HT1080 (cell line): ENCODE results near the gene ISM1. TPM values are rescaled to one million over a fixed set of nuclear protein-coding genes. Genes with fewer than 3 reads are reported as not detected.

Source experiments
- DNase-seq: peaks from one replicate; pipeline ENCODE4 v3.0.0-alpha.2; 2015; ENCODE audit warnings: low read depth
- total RNA-seq: library from RNA; depleted of rRNA; stranded (reverse); fragments of >200 nt; shearing (Covaris generic); gene quantifications from 2 replicates; pipeline ENCODE4 v1.2.3, GENCODE V29; 2014

ISM1 gene
- total RNA-seq, 1 experiment from 2014 or later, result 2.6 TPM

DNA sequence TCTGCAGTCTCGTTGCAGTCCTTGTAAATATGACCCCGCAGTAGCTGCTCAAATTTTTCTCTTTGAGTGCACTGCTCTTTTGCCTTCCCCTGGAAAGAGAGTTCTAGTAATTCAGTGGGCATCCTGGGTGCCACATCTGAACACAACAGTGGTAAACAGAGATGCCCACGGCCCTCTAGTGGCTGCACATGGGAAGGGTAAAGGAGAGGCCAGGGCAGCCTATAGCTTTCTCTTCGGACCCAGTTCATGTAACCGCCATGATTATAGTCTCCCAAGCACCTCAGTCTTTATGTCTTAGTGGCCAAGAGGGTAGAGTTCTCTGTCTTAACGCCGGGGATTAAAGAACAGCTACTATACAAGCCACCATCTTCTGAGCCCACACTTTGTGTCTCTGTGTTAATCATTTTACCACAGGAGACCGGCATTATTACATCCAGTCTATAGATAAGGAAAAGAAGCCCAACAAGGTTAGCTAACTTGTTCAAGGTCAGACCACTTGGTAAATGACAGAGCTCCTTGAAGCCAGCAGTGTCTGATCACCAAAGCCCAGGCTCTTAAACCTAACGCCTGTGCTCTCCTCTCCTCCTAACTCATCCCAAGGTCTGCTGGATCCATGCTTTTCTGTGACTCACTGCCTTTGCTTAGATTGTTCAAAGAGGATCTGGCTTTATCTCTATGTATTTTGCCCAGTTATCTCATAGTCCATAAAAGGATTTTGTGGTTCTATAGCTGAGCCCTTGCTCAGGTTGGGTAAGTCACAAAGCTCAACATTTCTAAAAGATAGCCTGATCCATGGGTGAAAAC, 81.8 kb downstream of the ISM1 start:
- DNase-seq, result peak; percentile 37

DNA sequence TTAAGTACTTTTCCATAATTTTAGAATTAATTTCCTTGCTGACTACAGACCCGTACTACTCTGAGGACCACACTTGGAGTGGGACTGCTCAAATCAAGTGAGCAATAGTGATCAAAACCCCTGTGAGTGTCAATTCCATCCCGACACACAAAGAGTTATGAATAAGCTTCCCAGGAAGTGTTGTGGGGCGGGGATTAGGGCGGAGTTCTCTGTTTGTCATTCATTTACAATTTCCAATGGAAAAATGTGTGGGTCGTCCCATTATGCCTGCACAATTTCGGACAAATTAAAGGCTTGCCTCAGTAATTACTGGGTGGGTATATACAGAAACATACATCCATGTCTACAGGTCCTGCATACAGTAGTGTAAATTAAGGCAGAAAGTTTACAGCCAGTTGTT, 84.2 kb downstream of the ISM1 start:
- no peak for DNase-seq

DNA sequence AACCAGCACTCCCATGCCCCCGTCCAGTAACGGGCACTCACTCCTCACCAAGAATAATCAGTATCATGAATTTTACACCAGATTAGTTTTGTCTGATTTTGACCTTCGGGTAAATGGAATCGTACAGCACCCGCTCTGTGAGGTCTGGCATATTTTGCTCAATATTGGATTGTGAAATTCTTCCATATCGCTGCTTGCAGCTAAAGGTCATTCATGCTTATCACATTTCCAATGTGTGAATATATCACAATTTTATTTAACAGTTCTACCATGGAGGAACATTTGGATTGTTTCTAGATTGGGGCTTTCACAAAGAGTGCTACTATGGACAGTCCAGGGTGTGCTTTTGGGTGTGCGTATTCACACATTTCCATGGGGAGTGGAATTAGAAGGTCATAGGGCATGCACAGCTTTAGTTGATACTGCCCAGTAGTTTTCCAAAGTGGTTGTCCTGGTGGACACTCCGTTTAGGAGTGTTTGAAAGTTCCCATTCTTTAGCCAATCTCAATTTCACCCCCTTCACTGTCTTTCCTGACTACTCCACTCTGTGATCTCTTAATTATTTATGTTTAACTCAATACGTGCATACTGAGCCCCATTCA, 86.6 kb downstream of the ISM1 start:
- no peak for DNase-seq

DNA sequence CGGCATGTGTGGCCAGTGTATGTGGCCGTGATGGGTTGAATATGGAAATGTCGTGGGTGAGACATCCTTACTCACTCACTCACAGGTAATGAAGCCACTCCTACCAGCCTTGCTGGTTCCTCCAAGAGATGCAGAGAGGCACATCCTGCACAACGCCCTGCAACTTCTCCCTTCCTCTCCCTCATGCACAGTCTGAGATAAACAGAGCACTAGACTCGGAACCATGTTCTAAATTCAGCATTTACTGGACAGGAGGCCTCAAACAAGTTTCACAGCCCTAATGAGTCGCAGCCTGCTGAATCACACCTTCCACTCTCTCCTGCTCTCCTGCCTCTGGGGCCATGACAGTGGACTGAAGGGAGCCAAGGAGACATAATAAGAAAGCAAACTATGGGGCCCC, 91.2 kb downstream of the ISM1 start:
- no peak for DNase-seq

DNA sequence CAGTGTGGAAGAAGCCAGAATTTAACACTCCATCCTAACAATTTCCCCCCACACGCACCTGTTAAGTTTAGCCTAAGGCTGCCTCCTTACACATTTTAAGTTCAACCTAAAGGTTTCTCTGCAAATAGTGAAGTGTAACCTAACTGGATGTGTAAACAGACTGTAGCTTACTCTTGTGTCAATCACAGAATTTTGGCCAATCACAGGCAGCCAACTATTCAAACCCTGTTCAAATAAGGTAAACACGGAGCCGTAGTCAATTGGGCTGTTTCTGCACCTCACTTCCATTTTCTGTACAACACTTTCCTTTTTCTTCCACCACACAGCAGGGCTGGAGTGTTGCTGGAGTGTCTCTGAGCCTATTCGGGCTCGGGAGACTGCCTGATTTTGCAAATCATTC, 92.1 kb downstream of the ISM1 start:
- DNase-seq, result no peak

DNA sequence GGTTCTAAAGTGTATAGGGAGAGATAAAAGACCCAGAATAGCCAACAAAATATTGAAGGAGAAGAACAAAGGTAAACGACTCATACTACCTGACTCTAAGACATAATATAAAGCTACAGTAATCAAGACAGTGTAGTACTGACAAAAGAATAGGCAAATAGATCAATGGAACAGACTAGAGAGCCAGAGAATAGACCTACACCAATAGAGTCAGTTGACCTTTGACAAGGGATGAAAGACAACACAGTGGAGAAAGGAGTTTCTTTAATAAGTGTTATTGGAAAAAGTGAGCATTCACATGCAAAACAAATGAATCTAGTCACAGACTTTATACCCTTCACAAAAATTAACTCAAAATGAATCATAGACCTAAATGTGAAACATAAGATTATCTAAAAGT, 96.4 kb downstream of the ISM1 start:
- no peak for DNase-seq

DNA sequence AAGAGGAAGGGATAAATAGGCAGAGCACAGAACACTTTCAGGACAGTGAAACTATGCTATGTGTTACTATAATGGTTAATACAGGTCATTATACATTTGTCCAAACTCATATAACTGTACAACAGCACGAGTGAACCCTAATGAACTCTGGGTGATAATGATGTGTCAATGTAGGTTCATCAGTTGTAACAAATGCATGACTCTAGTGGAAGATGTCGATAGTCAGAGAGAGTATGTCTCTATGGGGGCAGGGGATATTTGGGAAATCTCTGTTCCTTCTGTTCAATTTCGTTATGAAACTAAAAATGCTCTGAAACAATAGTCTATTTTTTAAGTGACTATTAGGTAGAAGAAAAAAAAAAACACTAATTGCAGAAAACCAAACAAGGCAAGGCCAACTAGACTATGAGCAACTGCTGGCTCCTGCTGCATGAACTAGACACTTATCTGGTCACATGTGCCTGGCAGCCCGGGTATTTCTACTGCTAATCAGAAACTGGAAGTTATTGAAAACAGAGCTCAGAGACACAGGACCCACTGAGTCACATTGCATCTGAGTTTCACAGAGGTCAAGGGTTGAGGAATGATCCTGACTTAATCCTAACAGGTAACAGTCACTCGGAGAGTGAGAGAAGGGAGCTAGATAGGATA, 97.9 kb downstream of the ISM1 start:
- no peak for DNase-seq

DNA sequence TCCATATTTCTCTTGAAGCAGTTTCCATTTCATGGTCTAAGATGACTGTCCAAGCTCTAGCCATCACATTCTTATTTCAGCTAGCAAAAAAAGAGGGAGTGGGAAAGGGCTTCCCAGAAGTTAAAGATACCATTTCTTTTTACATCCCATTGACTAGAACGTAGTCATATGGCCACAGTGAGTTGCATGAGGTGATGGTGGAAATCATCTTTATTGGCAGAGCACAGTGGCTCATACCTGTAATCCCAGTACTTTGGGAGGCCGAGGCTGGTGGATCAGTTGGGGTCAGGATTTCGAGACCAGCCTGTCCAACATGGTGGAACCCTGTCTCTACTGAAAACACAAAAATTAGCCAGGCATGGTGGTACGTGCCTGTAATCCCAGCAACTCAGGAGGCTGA, 99.6 kb downstream of the ISM1 start:
- DNase-seq, result no peak

DNA sequence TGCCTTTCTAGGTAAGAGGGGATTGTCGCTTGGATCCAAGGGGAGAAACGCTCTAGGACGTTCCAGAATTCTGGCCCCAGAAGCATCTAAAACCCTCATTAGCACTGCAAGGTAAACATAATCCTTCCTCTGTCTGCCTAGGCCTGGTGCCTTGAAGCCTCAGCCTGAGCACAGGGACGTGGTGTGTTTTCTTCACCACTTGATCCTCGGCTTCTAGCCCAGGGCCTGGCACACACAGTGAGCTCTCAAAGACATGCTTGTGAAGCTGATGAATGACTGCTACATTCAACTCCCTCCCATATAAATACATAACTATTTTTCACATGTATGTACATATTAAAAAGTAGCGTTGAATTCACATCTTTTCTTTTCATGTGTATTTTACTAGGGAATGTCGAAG, 100.3 kb downstream of the ISM1 start:
- DNase-seq, result no peak

DNA sequence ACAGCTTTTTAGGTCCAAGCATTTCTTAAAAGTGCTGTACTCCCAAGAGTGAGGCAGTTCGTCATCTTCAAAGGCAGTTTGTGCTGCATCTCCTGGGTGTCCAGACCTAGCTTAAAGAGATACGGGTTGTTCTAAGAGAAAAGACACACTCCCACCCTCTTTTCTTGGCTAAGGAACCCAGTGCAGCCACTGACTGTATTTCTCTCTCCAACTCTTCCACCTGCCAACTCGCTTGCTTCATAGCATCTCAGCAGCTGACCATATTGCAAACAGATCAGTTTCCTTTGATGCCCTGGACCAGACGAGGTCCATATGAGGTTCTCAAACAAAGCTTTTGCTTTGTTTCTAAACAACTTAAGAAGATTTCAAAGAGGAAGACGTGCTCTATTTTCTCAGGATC, 101.1 kb downstream of the ISM1 start:
- DNase-seq, result no peak

DNA sequence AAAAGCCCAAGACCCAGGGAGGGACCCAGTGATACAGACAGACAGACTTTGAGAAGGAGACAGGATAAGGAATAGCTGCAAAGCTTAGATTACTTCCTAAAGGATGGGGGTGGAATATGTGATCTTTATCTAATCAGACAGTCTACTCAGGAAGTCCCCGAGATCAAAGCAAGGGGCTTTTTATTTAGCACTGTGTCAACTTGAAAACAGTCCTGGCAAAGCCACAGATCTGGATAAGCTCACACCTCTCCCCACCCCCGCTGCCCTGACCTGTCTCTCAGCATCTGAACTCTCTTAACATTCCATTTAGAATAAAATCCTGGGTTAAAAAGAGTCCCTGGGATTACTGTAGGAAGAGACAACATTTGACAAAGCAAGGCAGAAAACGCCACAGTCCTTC, 101.5 kb downstream of the ISM1 start:
- DNase-seq, result no peak

DNA sequence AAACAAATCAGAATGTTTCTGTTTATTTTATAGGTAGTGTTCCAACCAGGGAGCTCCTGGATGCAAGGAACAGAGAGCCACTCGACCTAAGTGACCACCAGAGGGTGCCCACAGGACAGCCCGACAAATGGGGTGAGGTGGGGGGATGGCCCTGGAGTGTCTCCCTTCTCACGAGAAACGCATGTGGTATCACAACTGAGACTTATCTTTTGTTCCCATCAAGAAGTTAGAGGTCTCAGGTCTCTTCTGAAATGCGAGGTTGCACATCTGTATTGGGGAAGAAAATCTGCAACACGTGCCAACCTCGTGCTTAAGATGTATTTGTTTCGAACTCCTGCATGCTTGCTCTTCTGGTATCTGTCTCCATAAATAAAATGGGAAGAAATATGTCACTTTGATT, 104.0 kb downstream of the ISM1 start:
- peak; percentile 32 for DNase-seq

DNA sequence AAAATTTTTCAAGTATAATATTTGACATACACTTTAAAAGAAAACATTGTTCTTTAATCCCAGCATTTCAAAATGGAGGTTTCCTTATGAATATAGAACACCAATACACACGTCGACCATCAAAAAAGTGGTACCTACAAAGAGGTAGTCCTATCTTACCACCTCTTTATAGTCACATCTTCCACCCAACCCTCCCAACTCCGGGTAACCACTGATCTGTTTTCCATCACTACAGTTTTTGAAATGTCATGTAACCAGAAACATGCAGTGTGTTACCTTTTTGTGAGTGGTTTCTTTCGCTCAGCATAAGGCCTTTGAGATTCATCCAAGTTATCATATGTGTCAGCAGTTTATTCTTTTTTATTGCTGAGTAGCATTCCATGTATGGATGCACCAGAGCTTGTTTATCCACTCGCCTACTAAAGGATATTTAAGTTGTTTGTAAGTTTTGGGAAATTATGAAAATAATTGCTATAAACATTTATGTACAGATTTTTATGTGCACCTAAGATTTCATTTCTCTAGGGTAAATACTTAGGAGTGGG, 104.8 kb downstream of the ISM1 start:
- no peak for DNase-seq

DNA sequence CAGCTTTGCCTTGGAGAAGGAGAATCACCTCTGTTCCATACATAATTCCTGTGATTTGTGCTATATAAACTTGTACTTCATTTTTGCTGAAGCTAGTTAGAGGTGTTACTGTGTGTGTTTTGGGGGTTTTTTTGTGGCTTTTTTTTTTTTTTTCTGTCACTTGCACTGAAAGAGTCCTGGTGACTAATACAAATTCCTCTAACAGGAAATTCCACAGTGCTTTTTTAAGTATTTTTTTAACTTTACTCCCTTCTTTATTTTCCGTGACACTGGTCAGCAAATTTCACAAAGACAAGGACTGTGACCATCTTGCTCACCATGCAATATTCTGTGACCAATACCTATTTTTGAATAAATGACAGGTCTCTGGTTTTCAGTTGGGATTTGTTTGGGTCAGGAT, 110.5 kb downstream of the ISM1 start:
- DNase-seq, result peak; percentile 71

DNA sequence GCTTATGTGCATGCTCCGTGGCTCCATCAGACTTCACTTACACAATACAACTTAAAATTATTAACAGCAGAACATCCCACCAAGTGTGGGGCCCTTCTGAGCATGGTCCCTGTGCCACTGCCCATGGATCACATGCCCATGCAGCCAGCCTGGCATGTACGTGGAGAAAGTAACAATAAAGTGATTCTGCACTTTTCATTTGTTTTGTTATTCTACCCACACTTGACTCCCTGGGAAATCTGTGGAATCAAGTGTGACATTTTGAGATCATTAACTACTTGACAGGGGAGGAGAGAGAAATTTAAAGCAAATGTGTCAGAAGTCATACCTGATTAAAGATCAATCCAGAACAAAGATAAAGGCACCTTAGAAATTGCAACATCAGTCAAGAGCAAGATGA, 112.0 kb downstream of the ISM1 start:
- no peak for DNase-seq

DNA sequence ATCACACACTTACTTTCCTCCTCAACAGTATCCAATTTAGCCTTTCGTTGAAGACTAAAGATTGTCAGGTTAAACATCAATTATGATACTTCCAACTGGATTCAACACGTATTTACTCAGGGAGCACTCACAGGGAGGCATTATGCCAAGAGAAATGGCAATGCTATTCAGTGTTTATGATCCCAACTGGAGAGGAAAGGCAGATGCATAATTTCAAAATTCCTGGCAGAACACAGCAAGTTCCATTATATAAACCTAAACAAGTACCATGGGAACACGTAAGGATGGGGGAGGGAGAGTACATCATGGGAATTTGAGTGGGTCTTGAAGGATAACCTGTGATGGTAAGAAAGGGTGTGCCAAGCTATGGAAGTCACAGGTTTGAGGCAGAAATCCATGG, 112.7 kb downstream of the ISM1 start:
- no peak for DNase-seq

DNA sequence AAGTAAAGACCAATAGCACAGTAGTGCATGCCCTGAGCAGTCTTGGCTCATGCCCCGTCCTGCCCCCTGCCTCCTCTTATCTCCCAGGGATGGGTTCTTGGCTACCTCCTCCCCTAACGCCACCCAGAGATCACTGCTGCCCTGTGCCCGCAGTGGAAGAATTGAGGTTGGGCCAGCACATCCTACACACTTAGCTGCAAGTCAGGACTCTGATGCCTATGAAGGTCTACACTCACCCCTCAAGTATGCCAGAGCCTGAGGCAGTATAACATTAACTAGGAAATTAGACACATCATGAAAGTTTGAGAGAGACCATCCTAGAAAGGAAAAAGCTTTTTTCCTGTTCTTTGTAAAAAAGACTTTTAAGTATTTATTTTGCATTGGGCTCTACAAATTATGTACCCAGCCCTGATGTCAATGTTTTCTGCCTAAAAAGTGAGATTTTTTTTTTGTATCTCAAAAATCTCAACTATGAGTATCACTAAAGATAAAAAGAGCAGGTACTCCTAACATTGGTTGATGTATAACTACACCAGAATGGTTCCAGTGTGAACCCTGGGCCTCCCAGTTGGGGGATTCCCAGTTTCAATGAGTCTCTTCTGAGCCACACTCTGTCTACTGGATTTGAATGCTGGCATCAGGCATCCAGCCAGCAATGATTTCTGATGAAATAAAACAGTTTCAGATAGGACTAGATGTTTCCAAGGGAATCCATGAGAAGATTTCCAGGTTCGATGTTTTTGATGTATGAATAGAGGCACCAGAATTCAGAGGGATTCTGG, 115.4 kb downstream of the ISM1 start:
- peak; percentile 26 for DNase-seq

DNA sequence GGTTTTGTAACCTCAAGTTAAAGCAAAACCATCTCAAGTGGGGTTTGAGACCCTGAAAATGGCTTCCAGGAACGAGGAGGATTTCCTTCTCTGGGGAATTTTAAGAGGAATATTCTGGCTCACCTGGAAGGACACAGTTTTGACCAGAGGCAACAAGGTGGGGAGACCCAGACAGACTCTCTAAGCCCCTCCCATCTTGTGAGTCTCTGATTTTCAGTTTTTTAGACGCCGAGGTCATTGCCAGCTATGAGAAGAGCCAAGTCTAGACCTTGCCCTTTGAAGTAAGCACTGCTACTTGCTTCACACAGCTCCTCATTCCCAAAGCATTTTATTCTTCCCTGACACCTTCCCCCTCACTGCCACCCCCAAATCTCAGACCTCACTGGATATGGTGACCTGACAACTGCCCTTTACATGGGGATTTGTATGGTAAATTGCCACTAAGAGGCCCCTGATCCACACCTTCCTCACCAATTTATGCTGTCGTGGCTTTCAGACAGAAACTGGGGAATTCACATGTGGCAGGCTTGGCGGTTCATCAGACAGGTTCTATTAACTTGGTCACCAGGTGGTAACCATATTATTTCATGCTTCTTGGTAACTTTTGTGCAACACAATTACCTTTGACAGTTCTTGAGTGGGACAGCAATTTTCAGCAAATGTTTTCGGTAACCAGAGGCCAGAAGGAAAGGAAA, 116.2 kb downstream of the ISM1 start:
- no peak for DNase-seq

DNA sequence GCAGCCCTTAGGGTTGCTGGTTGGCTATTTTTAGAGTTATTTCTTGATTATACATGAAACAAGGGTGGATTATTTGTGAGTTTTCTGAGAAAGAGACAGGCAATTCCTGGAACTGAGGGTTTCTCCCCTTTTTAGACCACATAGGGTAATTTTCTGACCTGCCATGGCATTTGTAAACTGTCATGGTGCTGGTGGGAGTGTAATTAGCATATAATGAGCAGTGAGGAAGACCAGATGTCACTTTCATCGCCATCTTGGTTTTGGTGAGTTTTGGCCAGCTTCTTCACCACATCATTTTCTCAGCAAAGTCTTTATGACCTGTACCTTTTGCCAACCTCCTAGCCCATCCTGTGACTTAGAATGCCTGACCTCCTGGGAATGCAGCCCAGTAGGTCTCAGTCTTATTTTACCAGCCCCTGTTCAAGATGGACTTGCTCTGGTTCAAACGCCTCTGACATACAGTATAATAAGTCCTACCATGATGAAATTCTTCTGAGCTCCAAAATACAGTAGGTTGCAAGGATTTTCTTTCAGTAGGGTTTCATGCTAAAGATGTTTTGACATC, 117.1 kb downstream of the ISM1 start:
- no peak for DNase-seq

DNA sequence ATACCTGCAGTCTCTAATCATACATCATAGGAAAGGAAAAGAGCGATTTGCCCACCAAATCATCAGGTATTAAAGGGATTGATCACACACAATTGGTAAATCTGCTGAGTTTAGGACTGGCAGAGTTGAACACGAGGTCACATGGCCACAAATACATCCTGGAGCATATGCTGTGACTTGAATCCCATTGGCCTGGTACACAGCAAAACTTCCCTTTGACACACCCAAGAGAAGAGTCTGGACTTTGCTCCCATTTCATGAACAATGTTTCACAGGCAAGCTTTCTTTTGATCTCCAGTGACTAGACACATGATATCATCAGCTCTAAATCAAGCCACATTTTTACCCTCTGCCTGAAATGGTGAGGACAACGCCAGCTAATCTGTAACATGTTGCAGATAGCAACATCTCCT, 117.9 kb downstream of the ISM1 start:
- no peak for DNase-seq

DNA sequence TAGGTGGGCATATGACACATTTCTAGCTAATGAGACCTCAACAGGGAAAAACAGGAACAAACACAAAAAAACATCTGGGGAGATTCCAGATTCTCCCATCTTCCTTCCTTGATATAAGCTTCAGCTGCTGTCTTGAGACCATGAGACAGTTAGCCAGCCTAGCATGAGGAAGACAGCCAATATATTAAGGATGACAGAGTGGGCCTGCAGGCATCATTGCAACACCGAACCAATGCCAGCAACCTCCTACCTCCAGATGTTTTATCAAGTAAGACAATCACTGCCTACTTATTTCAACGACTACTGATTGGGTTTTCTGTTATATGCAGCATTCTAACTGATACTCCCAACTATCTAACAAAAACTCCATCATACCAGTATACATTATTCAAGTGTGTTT, 119.0 kb downstream of the ISM1 start:
- no peak for DNase-seq
